HTERT RPE-1 (cell line): ENCODE data around the gene IQCB1.
"Not testable (repeated sequence)": the region's sequence is repeated elsewhere in the genome, so short reads cannot be mapped to it uniquely, and the experiment has no call there.

Experiments
- in situ Hi-C: fragments of 300-500 bp; cut with MboI; formaldehyde crosslinking; loops from 4 replicates; pipeline ENCODE4 v1.14.3; 2020; ENCODE audit warnings: low sequenced_read_pairs

Gene IQCB1

GRCh38 chr3:121817753-121818152, 17.1 kb downstream of the IQCB1 start:
- in situ Hi-C loops, result no loop called here

- in situ Hi-C loops, result no loop called here
Measured at GRCh38 chr3:121809249-121809648, 25.6 kb downstream of the IQCB1 start.

DNA sequence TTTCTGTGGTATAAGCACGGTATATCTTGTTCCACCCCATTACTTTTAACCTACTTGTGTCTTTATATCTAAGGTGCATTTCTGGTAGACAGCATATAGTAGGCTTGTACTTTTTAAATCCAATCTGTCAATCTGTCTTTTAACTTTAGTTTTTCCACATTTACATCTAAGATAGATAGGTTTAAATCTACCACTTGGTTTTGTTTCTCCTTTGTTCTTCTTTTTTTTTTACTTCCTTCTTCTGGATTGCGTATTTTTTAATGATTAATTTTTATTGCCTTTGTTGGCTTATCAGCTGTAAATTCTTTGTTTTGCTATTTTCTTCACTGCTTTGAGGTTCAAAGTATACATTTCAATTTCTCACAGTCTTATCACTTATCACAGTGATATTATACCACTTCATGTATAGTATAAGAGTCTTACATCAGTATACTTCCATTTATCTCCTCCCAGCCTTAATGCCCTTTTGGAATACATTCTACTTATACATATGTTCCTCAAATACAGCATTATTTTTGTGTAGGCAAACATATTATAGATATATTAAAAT, 31.0 kb downstream of the IQCB1 start:
- in situ Hi-C loops, result no loop called here

DNA sequence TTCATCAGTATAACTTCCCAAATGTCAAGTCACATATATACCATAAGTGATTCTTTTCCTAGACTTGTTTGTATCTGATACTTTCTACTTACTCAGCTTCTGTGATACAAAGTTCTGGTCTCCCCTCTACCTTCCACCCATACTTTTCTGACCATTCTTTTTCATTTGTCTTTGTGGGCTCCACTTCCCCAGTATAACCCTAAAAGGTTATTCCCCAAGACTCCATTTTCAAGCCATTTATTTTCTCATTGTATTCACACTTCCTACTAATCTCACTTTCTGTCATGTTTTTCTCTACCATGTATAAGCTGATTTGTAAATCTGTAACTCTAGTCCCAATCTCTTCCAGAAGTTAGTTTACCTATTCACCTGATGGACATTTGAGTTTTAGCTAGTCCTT, 34.0 kb downstream of the IQCB1 start:
- in situ Hi-C loops, result no loop called here

DNA sequence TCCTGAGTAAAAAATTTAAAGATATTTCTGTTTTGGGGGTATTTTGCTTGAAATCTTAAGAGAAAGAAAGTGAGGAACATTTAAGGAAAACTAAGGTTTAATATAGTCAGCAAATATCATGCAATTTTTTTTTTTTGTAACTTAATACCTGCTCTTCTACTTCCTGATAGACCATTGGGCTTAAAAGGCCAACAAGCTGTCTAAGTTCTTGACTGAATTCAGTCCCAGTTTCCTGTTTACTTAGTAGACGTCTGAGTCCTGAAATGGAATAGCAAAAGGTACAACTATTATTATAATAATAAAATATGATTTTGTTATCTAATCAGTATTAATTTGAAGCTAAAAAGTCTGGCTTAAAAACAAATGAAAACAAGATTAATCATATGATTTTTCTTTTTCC, 37.9 kb downstream of the IQCB1 start:
- in situ Hi-C loops, result no loop called here

GRCh38 chr3:121794264-121794983, 40.4 kb downstream of the IQCB1 start:
- in situ Hi-C loops, result no loop called here

- in situ Hi-C loops, result no loop called here
Measured at GRCh38 chr3:121793078-121793477, 41.8 kb downstream of the IQCB1 start.

DNA sequence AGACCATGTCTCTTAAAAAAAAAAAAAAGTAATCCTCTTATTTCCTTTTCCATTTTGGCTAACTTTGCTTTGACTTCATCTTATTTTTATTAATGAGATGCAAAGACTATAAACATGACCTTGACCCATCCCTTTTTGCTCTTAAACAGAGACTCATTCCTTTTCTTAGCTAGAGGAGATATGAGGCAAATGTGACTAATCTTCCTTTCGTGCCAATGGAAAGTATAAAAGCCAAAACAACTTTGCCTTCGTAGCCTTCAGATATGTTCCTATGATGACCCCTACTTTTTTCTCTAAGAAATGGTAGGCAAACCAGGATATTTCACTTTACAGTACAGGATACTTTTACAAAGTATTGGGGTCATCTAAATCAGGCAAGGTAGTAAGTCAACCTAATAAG, 48.4 kb downstream of the IQCB1 start:
- in situ Hi-C loops, result no loop called here

- in situ Hi-C loops, result not testable (repeated sequence)
Measured at GRCh38 chr3:121782784-121783183, 52.1 kb downstream of the IQCB1 start.

- in situ Hi-C loops, result no loop called here
Measured at GRCh38 chr3:121781611-121782010, 53.2 kb downstream of the IQCB1 start.

DNA sequence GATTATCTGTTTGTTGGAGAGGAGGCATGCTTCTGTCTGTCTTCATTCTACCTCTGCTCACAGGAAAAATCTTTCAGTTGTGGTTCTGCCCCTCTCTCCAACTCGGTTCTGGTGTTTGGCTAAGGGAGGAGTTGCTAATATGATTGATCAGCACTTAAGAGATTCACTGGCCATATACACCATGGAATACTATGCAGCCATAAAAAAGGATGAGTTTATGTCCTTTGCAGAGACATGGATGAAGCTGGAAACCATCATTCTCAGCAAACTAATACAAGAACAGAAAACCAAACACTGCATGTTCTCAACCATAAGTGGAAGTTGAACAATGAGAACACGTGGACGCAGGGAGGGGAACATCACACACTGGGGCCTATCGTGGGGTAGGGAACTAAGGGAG, 59.8 kb downstream of the IQCB1 start:
- in situ Hi-C loops, result not testable (repeated sequence)

DNA sequence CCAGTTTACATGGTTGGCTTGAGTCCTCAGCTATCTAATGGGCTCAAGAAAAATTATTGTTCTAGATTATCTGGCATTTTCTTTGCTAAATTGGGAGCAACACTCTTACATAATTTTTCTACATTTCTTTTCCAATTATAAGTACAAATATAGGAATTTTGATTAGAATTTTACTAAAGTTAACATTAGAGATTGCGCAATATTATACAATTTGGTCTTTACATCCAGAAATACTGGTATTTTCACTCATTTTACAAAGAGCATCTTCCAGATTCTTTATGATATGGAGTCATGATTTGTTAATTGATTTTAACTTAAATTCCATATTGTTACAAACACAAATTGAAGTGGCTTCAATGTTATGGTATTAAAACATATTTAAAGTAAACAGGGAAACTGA, 65.6 kb downstream of the IQCB1 start:
- in situ Hi-C loops, result no loop called here

GRCh38 chr3:121768452-121768851, 66.4 kb downstream of the IQCB1 start:
- in situ Hi-C loops, result no loop called here

DNA sequence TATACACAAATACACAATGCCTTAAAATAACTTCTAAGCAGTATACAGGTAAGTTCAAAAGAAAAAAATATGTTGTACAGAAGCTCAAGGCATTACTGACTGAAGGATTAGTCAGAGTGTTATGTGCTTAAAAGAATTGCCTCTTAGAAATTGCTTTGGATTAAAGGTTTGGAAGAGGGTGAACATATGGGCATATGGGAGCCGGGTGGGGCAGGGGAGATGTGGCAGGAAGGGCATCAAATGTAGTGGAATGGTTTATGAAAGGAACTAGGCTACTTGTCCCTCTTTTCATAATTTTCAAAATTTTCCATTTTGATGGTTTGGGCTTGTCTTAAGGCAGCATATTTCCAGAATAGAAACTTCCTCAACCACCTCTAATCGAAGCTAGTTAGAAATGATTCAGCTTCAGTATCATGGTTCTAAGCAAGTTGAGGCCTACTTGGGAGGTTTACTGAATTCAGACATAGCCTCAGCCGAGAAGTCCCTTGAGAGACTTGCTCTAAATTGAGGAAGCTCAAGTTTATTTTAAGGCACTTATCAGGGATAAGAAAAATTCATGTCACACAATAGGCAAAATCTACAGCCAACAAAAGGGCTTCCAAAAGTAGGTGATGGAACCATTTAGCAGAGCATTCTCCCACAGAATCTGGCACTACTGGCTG, 75.2 kb downstream of the IQCB1 start:
- in situ Hi-C loops, result no loop called here

GRCh38 chr3:121758727-121759450, 76.0 kb downstream of the IQCB1 start:
- in situ Hi-C loops, result no loop called here

- in situ Hi-C loops, result no loop called here
Measured at GRCh38 chr3:121757812-121758545, 76.9 kb downstream of the IQCB1 start.

DNA sequence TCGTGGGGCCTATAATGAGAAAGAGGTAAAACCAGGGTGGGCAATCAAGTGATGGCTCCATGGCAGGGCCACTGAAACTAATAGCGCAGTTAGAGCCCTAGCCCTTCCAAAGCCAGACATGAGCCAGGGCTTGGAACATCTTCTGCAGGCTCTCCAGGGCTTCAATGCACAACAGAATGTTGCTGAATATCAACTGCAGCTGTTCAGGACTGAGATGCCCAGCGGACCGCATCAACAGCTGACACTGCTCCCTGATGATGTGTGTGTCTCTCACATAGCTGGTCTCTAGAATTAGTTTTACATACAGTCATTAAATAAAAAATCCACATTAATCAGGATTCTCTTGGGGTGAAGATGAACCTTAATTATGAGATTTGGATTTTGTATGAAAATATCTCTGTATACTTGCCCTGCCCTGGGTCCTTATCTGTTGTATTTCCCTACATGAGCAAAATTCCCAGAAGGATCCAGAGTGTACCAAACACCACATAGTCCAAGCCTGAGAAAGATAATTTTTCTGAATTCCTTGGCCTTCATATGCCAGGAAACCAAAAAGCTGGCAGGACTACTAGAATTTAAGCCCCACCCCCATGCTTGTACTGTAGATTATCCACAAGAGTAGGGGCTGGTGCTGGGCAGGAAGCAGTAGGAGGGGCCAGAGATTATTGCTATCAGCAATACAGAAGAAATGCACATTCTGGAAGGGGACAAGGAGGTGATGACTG, 77.6 kb downstream of the IQCB1 start:
- in situ Hi-C loops, result no loop called here

GRCh38 chr3:121752772-121753171, 82.1 kb downstream of the IQCB1 start:
- in situ Hi-C loops, result no loop called here

DNA sequence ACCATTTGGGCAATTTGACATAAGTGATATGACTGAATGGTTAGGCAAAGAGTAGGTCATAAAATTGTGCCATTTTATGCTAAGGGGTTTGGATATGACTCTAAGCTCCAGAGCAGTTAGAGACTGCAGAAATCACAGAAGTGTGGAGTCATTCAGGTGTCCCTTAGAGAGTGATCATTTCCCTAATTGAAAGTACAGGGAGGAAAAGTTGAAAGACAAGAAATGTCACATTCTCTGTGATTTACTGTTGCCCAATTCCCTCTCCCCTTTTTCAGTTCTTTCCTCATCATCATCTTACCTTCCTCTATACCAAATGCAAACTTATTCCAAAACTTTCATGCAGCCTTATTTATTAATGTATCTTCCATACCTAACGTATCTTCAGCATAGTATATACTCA, 82.6 kb downstream of the IQCB1 start:
- in situ Hi-C loops, result no loop called here

- in situ Hi-C loops, result no loop called here
Measured at GRCh38 chr3:121750087-121750415, 84.8 kb downstream of the IQCB1 start.
